Panc1 (cell line): ENCODE data around the gene ADAM22.
"Not testable (repeated sequence)": the region's sequence is repeated elsewhere in the genome, so short reads cannot be mapped to it uniquely, and the experiment has no call there.

Experiments used
- TF ChIP-seq, protein P1 (sequence below): fragments of 450-650 bp; IDR thresholded peaks from 2 replicates; pipeline ENCODE4 v1.5.1; 2017; ENCODE audit warnings: mild to moderate bottlenecking
- TF ChIP-seq, protein P2 (sequence below), 2 experiments: IDR thresholded peaks; 2 replicates each; pipeline ENCODE4 v1.6.1; 2011 to 2012; ENCODE audit warnings: low read depth in 2 of 2, control low read depth in 1 of 2, low read length in 1 of 2, mild to moderate bottlenecking in 1 of 2, moderate library complexity in 1 of 2; ENCODE audit not compliant: insufficient read depth in 1 of 2

- TF ChIP-seq, protein P1, sequence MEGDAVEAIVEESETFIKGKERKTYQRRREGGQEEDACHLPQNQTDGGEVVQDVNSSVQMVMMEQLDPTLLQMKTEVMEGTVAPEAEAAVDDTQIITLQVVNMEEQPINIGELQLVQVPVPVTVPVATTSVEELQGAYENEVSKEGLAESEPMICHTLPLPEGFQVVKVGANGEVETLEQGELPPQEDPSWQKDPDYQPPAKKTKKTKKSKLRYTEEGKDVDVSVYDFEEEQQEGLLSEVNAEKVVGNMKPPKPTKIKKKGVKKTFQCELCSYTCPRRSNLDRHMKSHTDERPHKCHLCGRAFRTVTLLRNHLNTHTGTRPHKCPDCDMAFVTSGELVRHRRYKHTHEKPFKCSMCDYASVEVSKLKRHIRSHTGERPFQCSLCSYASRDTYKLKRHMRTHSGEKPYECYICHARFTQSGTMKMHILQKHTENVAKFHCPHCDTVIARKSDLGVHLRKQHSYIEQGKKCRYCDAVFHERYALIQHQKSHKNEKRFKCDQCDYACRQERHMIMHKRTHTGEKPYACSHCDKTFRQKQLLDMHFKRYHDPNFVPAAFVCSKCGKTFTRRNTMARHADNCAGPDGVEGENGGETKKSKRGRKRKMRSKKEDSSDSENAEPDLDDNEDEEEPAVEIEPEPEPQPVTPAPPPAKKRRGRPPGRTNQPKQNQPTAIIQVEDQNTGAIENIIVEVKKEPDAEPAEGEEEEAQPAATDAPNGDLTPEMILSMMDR: not testable (repeated sequence)
- TF ChIP-seq, protein P2, sequence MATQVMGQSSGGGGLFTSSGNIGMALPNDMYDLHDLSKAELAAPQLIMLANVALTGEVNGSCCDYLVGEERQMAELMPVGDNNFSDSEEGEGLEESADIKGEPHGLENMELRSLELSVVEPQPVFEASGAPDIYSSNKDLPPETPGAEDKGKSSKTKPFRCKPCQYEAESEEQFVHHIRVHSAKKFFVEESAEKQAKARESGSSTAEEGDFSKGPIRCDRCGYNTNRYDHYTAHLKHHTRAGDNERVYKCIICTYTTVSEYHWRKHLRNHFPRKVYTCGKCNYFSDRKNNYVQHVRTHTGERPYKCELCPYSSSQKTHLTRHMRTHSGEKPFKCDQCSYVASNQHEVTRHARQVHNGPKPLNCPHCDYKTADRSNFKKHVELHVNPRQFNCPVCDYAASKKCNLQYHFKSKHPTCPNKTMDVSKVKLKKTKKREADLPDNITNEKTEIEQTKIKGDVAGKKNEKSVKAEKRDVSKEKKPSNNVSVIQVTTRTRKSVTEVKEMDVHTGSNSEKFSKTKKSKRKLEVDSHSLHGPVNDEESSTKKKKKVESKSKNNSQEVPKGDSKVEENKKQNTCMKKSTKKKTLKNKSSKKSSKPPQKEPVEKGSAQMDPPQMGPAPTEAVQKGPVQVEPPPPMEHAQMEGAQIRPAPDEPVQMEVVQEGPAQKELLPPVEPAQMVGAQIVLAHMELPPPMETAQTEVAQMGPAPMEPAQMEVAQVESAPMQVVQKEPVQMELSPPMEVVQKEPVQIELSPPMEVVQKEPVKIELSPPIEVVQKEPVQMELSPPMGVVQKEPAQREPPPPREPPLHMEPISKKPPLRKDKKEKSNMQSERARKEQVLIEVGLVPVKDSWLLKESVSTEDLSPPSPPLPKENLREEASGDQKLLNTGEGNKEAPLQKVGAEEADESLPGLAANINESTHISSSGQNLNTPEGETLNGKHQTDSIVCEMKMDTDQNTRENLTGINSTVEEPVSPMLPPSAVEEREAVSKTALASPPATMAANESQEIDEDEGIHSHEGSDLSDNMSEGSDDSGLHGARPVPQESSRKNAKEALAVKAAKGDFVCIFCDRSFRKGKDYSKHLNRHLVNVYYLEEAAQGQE (IDR thresholded peaks at IDR 0.05; ENCODE audit: insufficient read depth in 1 of 2, low read depth in 2 of 2, low read length in 1 of 2): not testable (repeated sequence)
Measured at GRCh38 chr7:87922759-87923395, 11.2 kb upstream of the ADAM22 start.
